Fibroblast of the aortic adventitia (primary cell): ENCODE results near the gene AIF1. TPM values are rescaled to one million over a fixed set of nuclear protein-coding genes. Genes with fewer than 3 reads are reported as not detected.

Source experiments
- DNase-seq: peaks from one replicate; pipeline ENCODE4 v3.0.0-alpha.2; 2010; ENCODE audit warnings: low read depth
- H3K4me3 ChIP-seq: 2 replicates; pipeline ENCODE4 v1.5.1; 2011; ENCODE audit warnings: low read depth, mild to moderate bottlenecking, control low read depth, low read length, moderate library complexity
- total RNA-seq: library from RNA; depleted of rRNA; stranded (reverse); fragments of >200 nt; gene quantifications from 2 replicates; pipeline ENCODE4 v1.2.3, GENCODE V29; 2012; ENCODE audit warnings: low replicate concordance
- TF ChIP-seq, protein P1 (sequence below): IDR thresholded peaks from 2 replicates; pipeline ENCODE4 v1.5.1; 2011; ENCODE audit warnings: mild to moderate bottlenecking, low read length, control low read depth, inconsistent platforms; ENCODE audit not compliant: insufficient read depth

AIF1 gene
- total RNA-seq, 1 donor, result not detected

DNA sequence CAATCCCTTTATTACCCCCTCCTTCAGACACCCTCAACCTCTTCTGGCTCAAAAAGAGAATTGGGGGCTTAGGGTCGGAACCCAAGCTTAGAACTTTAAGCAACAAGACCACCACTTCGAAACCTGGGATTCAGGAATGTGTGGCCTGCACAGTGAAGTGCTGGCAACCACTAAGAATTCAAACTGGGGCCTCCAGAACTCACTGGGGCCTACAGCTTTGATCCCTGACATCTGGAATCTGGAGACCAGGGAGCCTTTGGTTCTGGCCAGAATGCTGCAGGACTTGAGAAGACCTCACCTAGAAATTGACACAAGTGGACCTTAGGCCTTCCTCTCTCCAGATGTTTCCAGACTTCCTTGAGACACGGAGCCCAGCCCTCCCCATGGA is 37.5 kb upstream of the AIF1 start:
- TF ChIP-seq, protein P1, sequence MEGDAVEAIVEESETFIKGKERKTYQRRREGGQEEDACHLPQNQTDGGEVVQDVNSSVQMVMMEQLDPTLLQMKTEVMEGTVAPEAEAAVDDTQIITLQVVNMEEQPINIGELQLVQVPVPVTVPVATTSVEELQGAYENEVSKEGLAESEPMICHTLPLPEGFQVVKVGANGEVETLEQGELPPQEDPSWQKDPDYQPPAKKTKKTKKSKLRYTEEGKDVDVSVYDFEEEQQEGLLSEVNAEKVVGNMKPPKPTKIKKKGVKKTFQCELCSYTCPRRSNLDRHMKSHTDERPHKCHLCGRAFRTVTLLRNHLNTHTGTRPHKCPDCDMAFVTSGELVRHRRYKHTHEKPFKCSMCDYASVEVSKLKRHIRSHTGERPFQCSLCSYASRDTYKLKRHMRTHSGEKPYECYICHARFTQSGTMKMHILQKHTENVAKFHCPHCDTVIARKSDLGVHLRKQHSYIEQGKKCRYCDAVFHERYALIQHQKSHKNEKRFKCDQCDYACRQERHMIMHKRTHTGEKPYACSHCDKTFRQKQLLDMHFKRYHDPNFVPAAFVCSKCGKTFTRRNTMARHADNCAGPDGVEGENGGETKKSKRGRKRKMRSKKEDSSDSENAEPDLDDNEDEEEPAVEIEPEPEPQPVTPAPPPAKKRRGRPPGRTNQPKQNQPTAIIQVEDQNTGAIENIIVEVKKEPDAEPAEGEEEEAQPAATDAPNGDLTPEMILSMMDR, result no peak
- no peak overlapping the region for H3K4me3 ChIP-seq
- DNase-seq, result no peak

DNA sequence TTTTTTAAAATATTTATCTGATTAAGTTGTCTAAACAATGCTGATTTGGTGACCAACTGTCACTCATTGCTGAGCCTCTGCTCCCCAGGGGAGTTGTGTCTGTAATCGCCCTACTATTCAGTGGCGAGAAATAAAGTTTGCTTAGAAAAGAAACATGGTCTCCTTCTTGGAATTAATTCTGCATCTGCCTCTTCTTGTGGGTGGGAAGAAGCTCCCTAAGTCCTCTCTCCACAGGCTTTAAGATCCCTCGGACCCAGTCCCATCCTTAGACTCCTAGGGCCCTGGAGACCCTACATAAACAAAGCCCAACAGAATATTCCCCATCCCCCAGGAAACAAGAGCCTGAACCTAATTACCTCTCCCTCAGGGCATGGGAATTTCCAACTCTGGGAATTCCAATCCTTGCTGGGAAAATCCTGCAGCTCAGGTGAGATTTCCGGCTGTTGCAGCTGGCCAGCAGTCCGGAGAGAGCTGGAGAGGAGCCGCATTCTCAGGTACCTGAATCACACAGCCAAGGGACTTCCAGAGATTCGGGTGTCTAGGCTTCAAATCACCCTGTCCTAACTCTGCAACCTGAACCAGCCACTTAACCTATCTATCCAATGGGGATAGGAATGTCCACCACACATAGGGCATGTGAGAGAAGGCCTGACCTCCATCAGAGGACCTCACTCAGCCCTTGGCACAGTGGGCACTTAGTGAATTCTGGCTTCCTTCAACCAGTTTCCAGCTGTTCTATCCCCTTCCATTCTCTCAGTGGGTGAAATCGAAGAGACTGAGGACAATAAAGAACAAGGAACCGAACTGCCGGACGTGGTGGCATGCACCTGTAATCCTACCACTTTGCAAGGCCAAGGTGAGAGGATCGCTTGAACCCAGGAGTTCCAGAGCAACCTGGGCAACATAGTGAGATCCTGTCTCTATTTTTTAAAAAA is 36.6 kb upstream of the AIF1 start:
- TF ChIP-seq, protein P1, result no peak
- DNase-seq, result no peak
- no peak overlapping the region for H3K4me3 ChIP-seq

DNA sequence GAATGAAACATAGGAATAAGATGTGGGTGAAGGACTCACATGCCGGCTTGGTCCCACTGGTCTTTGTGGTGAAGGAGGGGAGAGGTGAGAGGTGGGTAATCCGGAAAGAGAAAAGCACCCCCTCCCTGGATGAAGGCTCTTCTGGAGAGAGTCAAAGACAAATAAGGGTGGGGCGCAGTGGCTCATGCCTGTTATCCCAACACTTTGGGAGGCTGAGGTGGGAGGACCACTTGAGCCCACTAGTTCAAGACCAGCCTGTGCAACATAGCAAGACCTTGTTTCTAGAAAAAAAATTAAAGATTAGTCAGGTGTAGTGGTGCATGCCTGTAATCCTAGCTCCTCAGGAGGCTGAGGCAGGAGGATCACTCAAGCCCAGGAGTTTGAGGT is 35.9 kb upstream of the AIF1 start:
- DNase-seq, result no peak
- TF ChIP-seq, protein P1, result no peak
- H3K4me3 ChIP-seq, result no peak overlapping the region

DNA sequence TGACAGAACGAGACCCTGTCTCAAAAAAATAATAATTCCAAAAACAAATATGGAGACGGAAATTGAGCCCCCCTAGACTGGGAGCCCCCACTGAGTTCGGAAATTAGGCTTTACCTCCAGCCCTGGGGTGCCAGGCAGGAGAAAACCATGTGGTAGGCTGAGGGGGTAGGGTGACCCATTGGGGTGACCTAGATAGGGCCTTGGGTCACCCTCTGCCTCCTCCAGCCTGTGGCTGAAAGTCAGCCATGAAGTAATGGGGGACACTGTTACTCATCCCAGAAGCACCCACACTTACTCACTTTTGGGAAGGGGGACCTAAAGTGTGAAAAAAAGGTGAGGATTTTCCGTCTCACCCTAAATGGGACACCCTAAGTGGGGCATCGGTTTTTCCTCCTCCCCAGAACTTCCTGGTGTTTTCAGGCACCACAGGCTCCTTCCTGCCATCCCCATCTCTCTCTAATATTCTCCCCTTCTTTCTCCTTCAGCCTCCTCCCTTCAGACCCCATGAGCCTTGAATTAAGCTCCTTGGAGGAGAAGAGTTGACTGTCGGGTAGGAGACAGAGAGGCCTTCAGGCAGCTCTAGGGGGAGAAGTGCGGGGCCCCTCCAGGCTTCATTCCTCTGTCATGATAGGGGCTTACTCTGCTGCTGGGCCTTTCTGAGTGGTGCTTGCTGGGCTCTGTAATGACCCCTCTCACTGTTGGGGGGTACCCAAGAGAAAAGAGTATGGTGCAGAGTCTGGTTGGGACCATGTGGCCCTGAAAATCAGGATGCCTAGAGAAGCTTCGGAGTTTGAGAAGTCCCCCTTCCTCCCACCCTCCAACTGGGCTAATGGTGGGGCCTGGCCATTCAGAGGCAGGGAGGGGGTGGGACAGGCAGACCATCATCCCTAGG is 35.2 kb upstream of the AIF1 start:
- no peak overlapping the region for H3K4me3 ChIP-seq
- no peak for DNase-seq
- TF ChIP-seq, protein P1, result no peak

DNA sequence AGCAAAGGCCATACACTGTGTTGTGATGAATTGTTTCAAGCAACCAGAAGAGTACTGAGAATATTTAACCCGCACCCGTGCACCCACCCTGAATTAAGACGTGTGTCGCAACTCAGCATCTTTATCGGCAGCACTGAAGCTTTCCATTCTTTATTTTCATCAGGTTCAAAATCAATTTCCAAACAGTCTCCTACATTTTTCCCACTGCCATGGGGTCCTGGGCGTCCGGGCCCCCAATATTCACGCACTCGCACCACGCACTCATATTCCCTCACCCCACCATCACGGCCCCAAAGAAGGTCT is 34.6 kb upstream of the AIF1 start:
- no peak for DNase-seq
- TF ChIP-seq, protein P1, result no peak
- H3K4me3 ChIP-seq, result peak overlapping the region; percentile 89

DNA sequence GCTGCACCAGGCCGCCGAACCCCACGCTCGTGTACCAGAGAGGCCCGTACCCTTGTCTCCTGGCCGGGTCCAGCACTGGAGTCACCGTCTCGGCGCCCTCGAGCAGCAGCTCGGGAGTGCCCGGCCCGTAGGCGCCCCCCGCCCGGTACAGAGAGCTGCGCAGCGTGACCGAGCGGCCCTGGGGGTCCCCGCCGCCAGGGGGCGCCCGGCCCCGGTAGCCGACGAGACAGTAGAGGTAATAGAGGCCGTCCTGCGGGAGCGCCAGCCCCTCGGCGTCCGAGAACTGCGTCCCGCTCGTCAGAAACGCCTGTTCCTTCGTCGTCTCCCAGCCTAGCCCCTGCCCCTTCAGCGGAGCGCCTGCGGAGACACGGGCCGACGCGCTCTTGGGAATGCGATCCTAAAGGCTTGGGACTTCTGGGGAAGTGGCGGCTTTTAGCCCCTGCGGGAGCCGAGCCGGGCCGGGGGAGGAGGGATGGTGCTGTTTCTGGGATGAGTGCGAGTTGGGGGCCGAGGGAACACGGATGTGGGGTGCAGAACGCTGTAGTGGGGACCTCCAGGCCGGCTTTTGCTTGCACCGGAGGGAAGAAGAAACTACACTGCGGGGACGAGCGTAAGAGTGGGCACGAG is 34.1 kb upstream of the AIF1 start:
- TF ChIP-seq, protein P1, result peak; percentile 80
- DNase-seq, result peak; percentile 73
- H3K4me3 ChIP-seq, result peak overlapping the region; percentile 89
